ENCODE measurements around the gene VAC14.
"Not testable (repeated sequence)": the region's sequence is repeated elsewhere in the genome, so short reads cannot be mapped to it uniquely, and the experiment has no call there.

VAC14 gene

GRCh38 chr16:70800781-70801480 is at the start of gene VAC14:
Gene VAC14 (minus strand): TSS chr16:70801158. CDS start chr16:70800900, 258 bp downstream.
- peak; percentile 71 for DNase-seq (ENCODE audit: low read depth, low spot score)

- DNase-seq (ENCODE audit: low read depth, low spot score) = not testable (repeated sequence)
These were observed 22.6 kb upstream of the VAC14 start for GRCh38 chr16:70823498-70824118.

GRCh38 chr16:70822734-70823133 is 21.8 kb upstream of the VAC14 start:
- DNase-seq (ENCODE audit: low read depth, low spot score) = not testable (repeated sequence)

GRCh38 chr16:70818088-70818487 is 17.1 kb upstream of the VAC14 start:
- not testable (repeated sequence) for DNase-seq (ENCODE audit: low read depth, low spot score)

- DNase-seq (ENCODE audit: low read depth, low spot score) = no peak
These were observed 8.6 kb upstream of the VAC14 start for GRCh38 chr16:70809392-70810060.

GRCh38 chr16:70808371-70808770 is 7.4 kb upstream of the VAC14 start:
- no peak for DNase-seq (ENCODE audit: low read depth, low spot score)

- no peak for DNase-seq (ENCODE audit: low read depth, low spot score)
These were observed 4.8 kb upstream of the VAC14 start for GRCh38 chr16:70805787-70806186.

- DNase-seq (ENCODE audit: low read depth, low spot score) = no peak
These were observed 4.4 kb upstream of the VAC14 start for GRCh38 chr16:70805380-70805779.

- no peak for DNase-seq (ENCODE audit: low read depth, low spot score)
These were observed 3.8 kb upstream of the VAC14 start for GRCh38 chr16:70804734-70805169.

- DNase-seq (ENCODE audit: low read depth, low spot score) = no peak
These were observed 3.3 kb upstream of the VAC14 start for GRCh38 chr16:70804153-70804733.

- no peak for DNase-seq (ENCODE audit: low read depth, low spot score)
These were observed 2.4 kb upstream of the VAC14 start for GRCh38 chr16:70803319-70803718.

- no peak for DNase-seq (ENCODE audit: low read depth, low spot score)
These were observed 653 bp upstream of the VAC14 start for GRCh38 chr16:70801611-70802010.

GRCh38 chr16:70800311-70800710 is 647 bp downstream of the VAC14 start:
- no peak for DNase-seq (ENCODE audit: low read depth, low spot score)

GRCh38 chr16:70796301-70796700 is 4.7 kb downstream of the VAC14 start:
- no peak for DNase-seq (ENCODE audit: low read depth, low spot score)

- no peak for DNase-seq (ENCODE audit: low read depth, low spot score)
These were observed 5.6 kb downstream of the VAC14 start for GRCh38 chr16:70795296-70795912.

GRCh38 chr16:70793851-70794502 is 7.0 kb downstream of the VAC14 start:
- DNase-seq (ENCODE audit: low read depth, low spot score) = no peak

GRCh38 chr16:70790815-70791214 is 10.1 kb downstream of the VAC14 start:
- no peak for DNase-seq (ENCODE audit: low read depth, low spot score)

- DNase-seq (ENCODE audit: low read depth, low spot score) = no peak
These were observed 11.1 kb downstream of the VAC14 start for GRCh38 chr16:70789595-70790447.

- DNase-seq (ENCODE audit: low read depth, low spot score) = no peak
These were observed 12.0 kb downstream of the VAC14 start for GRCh38 chr16:70788668-70789594.
